DOHH2 (cell line): ENCODE data around the gene SLC12A3.

Experiments used
- H3F3A ChIP-seq: fragments of 200-600 bp; sonication (generic), shearing (Covaris generic); 2 replicates; pipeline ENCODE4 v1.6.0; 2016; ENCODE audit warnings: antibody characterized with exemption, mild to moderate bottlenecking; ENCODE audit not compliant: control insufficient read depth, insufficient read depth
- H3K27ac ChIP-seq: fragments of 200-600 bp; sonication (generic); 2 replicates; pipeline ENCODE4 v1.5.1; 2014; ENCODE audit warnings: low read depth, mild to moderate bottlenecking, low read length, moderate library complexity
- H3K27me3 ChIP-seq: fragments of 200-600 bp; sonication (generic); 2 replicates; pipeline ENCODE4 v1.6.1; 2014; ENCODE audit warnings: mild to moderate bottlenecking, low read length, mixed read lengths; ENCODE audit not compliant: control insufficient read depth
- H3K36me3 ChIP-seq: fragments of 200-600 bp; sonication (generic); 2 replicates; pipeline ENCODE4 v1.6.1; 2014; ENCODE audit warnings: mild to moderate bottlenecking, low read length, moderate library complexity, mixed read lengths; ENCODE audit not compliant: control insufficient read depth
- H3K4me1 ChIP-seq: fragments of 200-600 bp; sonication (generic); 2 replicates; pipeline ENCODE4 v1.6.1; 2014; ENCODE audit warnings: mild to moderate bottlenecking, low read length, mixed read lengths; ENCODE audit not compliant: control insufficient read depth
- H3K4me2 ChIP-seq: fragments of 200-600 bp; sonication (generic); 2 replicates; pipeline ENCODE4 v1.6.0; 2014; ENCODE audit warnings: mild to moderate bottlenecking, low read length, moderate library complexity
- H3K4me3 ChIP-seq: fragments of 200-600 bp; sonication (generic); 2 replicates; pipeline ENCODE4 v1.5.1; 2014; ENCODE audit warnings: mild to moderate bottlenecking, low read length, mixed read lengths
- H3K79me2 ChIP-seq: fragments of 200-600 bp; sonication (generic); 2 replicates; pipeline ENCODE4 v1.6.1; 2014; ENCODE audit warnings: mild to moderate bottlenecking, low read length, mixed read lengths; ENCODE audit not compliant: control insufficient read depth
- H3K9me2 ChIP-seq: fragments of 200-600 bp; sonication (generic); replicated peaks from 2 replicates; pipeline ENCODE4 v1.6.1; 2014; ENCODE audit warnings: mild to moderate bottlenecking, low read length, mixed read lengths; ENCODE audit not compliant: control insufficient read depth
- H3K9me3 ChIP-seq: fragments of 200-600 bp; sonication (generic); 2 replicates; pipeline ENCODE4 v1.6.1; 2014; ENCODE audit warnings: antibody characterized with exemption, low read length, mixed read lengths; ENCODE audit not compliant: control insufficient read depth, insufficient read depth
- H4K20me1 ChIP-seq: fragments of 200-600 bp; sonication (generic); 2 replicates; pipeline ENCODE4 v1.6.0; 2014; ENCODE audit warnings: low read depth, mild to moderate bottlenecking, antibody characterized with exemption, low read length, moderate library complexity; ENCODE audit not compliant: control insufficient read depth, insufficient read depth
- CTCF ChIP-seq: fragments of 200-600 bp; sonication (generic); IDR thresholded peaks from one replicate; pipeline ENCODE4 v1.5.1; 2014; ENCODE audit warnings: antibody characterized with exemption, mild to moderate bottlenecking, low read depth, low read length; ENCODE audit not compliant: poor library complexity, severe bottlenecking
- EZH2phosphoT487 ChIP-seq: fragments of 200-600 bp; sonication (generic); IDR thresholded peaks from 2 replicates; pipeline ENCODE4 v1.6.1; 2017; ENCODE audit warnings: borderline replicate concordance, mild to moderate bottlenecking, antibody characterized with exemption, low read length, moderate library complexity, mixed read lengths

The SLC12A3 gene

GRCh38 chr16:56912746-56913708, 48.0 kb downstream of the SLC12A3 start:
- no peaks in the 10 kb centered on the region for H3K79me2 ChIP-seq
- H4K20me1 ChIP-seq: no peaks in the 10 kb centered on the region
- H3K27ac ChIP-seq: 0 out of 2 replicates have a peak overlapping the region, but pooled peaks have one; percentile 21
- no peaks in the 10 kb centered on the region for H3K27me3 ChIP-seq
- no peaks in the 10 kb centered on the region for H3K36me3 ChIP-seq
- no peaks in the 10 kb centered on the region for H3K9me2 ChIP-seq
- H3K4me3 ChIP-seq: peak overlapping the region; percentile 53
- H3K9me3 ChIP-seq: no peaks in the 10 kb centered on the region
- TF ChIP-seq EZH2phosphoT487: no peak
- TF ChIP-seq CTCF: no peak
- H3K4me2 ChIP-seq: peak overlapping the region; percentile 73
- H3K4me1 ChIP-seq: peaks cover 61% of the 10 kb centered on the region
- H3F3A ChIP-seq: peaks cover 5% of the 10 kb centered on the region; the same call in 1 of the 2 replicates

- Histone ChIP-seq H3K9me2 (no peaks in the 10 kb centered on the region), H3F3A (peaks cover 2% of the 10 kb centered on the region), H3K36me3 (no peaks in the 10 kb centered on the region), H3K4me2 (no peak overlapping the region), H3K27ac (no peak overlapping the region), H3K4me3 (no peak overlapping the region), H3K79me2 (no peaks in the 10 kb centered on the region), H4K20me1 (no peaks in the 10 kb centered on the region), H3K27me3 (no peaks in the 10 kb centered on the region), H3K9me3 (no peaks in the 10 kb centered on the region), H3K4me1 (peaks cover 76% of the 10 kb centered on the region)
- no peak for TF ChIP-seq EZH2phosphoT487
- no peak for TF ChIP-seq CTCF
These were observed 49.9 kb downstream of the SLC12A3 start for GRCh38 chr16:56914896-56915295.

- Histone ChIP-seq H3K27me3 (no peaks in the 10 kb centered on the region), H3K27ac (no peak overlapping the region), H3K79me2 (no peaks in the 10 kb centered on the region), H3K9me2 (no peaks in the 10 kb centered on the region), H3K4me3 (no peak overlapping the region), H3F3A (no peaks in the 10 kb centered on the region; the same call in 1 of the 2 replicates), H4K20me1 (no peaks in the 10 kb centered on the region), H3K9me3 (no peaks in the 10 kb centered on the region), H3K36me3 (no peaks in the 10 kb centered on the region), H3K4me1 (peaks cover 78% of the 10 kb centered on the region), H3K4me2 (peak overlapping the region; percentile 71; the same call in 1 of the 2 replicates)
- no peak for TF ChIP-seq CTCF
These were observed 50.5 kb downstream of the SLC12A3 start for GRCh38 chr16:56915336-56916119.
